ENCODE measurements around the gene FAM76B. TPM values are rescaled to one million over a fixed set of nuclear protein-coding genes. Genes with fewer than 3 reads are reported as not detected.

FAM76B gene
- total and polyA plus RNA-seq, 2 of the 13 experiments (the other 11 are each of a cell fraction or from before 2014, with no cell fraction given) = 20.2 to 24.2 TPM

GRCh38 chr11:95835768-95836488 is 46.3 kb upstream of the FAM76B start (continued):
- no peak for TF ChIP-seq DDIT3 (CRISPR knock-in tag; IDR thresholded peaks at IDR 0.05)
- no peak for TF ChIP-seq POLR2AphosphoS2 (IDR thresholded peaks at IDR 0.05; ENCODE audit: low read depth, low read length)
- TF ChIP-seq NONO (IDR thresholded peaks at IDR 0.05) = no peak
- TF ChIP-seq NONO (CRISPR knock-in tag; conservative IDR thresholded peaks at IDR 0.05) = no peak
- peak; percentile 91 for TF ChIP-seq SMC3 (IDR thresholded peaks at IDR 0.05; ENCODE audit: low read length)
- no peak for TF ChIP-seq HDAC1 (CRISPR knock-in tag; IDR thresholded peaks at IDR 0.05)
- TF ChIP-seq EP300 (IDR thresholded peaks at IDR 0.05; ENCODE audit: low read depth in 2 of 2, low read length in 2 of 2) = peak in 1 of 2 experiments; percentile 5; a peak in 1 of 4 replicates
- no peak for TF ChIP-seq EP300 (CRISPR knock-in tag; IDR thresholded peaks at IDR 0.05; ENCODE audit: borderline replicate concordance)
- TF ChIP-seq TRAFD1 (CRISPR knock-in tag; IDR thresholded peaks at IDR 0.05; ENCODE audit: borderline replicate concordance) = no peak
- TF ChIP-seq SAP130 (CRISPR knock-in tag; IDR thresholded peaks at IDR 0.05; ENCODE audit: low read depth) = peak; percentile 38; the same call in 1 of the 2 replicates

GRCh38 chr11:95835351-95835750 is 45.8 kb upstream of the FAM76B start:
- DNase-seq (ENCODE audit: low spot score) = no peak
- CTCF ChIA-PET (ENCODE audit: low intra/inter-chr PET ratio, low total read pairs) = interaction anchor here (0.9 to 1.8 kb wide), 3 partner anchors 508 to 591 kb away, joined by 4 to 13 read pairs (median 8); partner anchors contain the start of gene MAML2
- Histone ChIP-seq H3K4me3 (replicated peaks in 1 of 3; ENCODE audit: insufficient read depth in 1 of 3, low read depth in 2 of 3, low read length in 3 of 3) (no peak overlapping the region), H3K79me2 (ENCODE audit: insufficient read depth, low read length) (no peaks in the 10 kb centered on the region), H3K27me3 (ENCODE audit: control insufficient read depth in 1 of 2, insufficient read depth in 2 of 2, low read length in 2 of 2) (no peaks in the 10 kb centered on the region), H3K9me3 (ENCODE audit: low read length) (no peaks in the 10 kb centered on the region), H2AFZ (ENCODE audit: low read length) (no peak overlapping the region), H3K9ac (ENCODE audit: insufficient read depth, low read depth, low read length) (no peak overlapping the region), H3K4me1 (ENCODE audit: insufficient read depth, low read length) (no peaks in the 10 kb centered on the region), H3K36me3 (replicated peaks in 1 of 2; ENCODE audit: control insufficient read depth in 1 of 2, insufficient read depth in 2 of 2, low read length in 2 of 2) (peaks cover 10 to 50% of the 10 kb centered on the region in 2 experiments), H4K20me1 (ENCODE audit: insufficient read depth, low read length) (no peaks in the 10 kb centered on the region), H3K4me2 (ENCODE audit: low read depth, low read length) (no peak overlapping the region), H3K27ac (ENCODE audit: extremely low read length, insufficient read depth, low read length) (no peak overlapping the region)
- ATAC-seq = no peak
- no peak for FAIRE-seq
- intact Hi-C loops (cut with micrococcal nuclease; ENCODE audit: unreplicated experiment) = loop anchor here (10.0 kb wide), 1 partner anchor 219 kb away; no protein-coding TSS in a partner anchor
- in situ Hi-C loops (cut with HindIII; ENCODE audit: extremely low pct_ligation_motif_present, low pct_unique_long_range_greater_than_20kb) = loop anchor here (10.0 kb wide), 2 partner anchors 559 to 589 kb away; partner anchors contain the start of gene JRKL
- POLR2A ChIA-PET = no interaction called here
- BruUV-seq (replicated peaks) = no TSS peak
- WGBS (ENCODE audit: low lambda C conversion rate) = 96% methylated on average over 3 of the region's 3 CpGs
- TF ChIP-seq ZFP37 (CRISPR knock-in tag; IDR thresholded peaks at IDR 0.05; ENCODE audit: borderline replicate concordance) (no peak), NFIC (IDR thresholded peaks at IDR 0.05; ENCODE audit: low read length) (no peak), ZNF546 (CRISPR knock-in tag; conservative IDR thresholded peaks at IDR 0.05) (no peak), FOXA1 (IDR thresholded peaks at IDR 0.05) (no peak), FOXA1 (CRISPR knock-in tag; IDR thresholded peaks at IDR 0.05) (no peak), ZNF792 (CRISPR knock-in tag; IDR thresholded peaks at IDR 0.05) (no peak), IRF2 (CRISPR knock-in tag; IDR thresholded peaks at IDR 0.05) (no peak), KMT2B (CRISPR knock-in tag; IDR thresholded peaks at IDR 0.05) (no peak), ZNF331 (CRISPR knock-in tag; IDR thresholded peaks at IDR 0.05) (no peak), TEF (CRISPR knock-in tag; IDR thresholded peaks at IDR 0.05) (no peak), ZNF784 (CRISPR knock-in tag; IDR thresholded peaks at IDR 0.05; ENCODE audit: borderline replicate concordance) (no peak), ZNF891 (CRISPR knock-in tag; IDR thresholded peaks at IDR 0.05) (no peak), RAD51 (IDR thresholded peaks at IDR 0.05; ENCODE audit: borderline replicate concordance) (no peak), SUZ12 (IDR thresholded peaks at IDR 0.05; ENCODE audit: low read depth, low read length) (no peak)
